ENCODE measurements around the gene CHODL.

The CHODL gene

DNA sequence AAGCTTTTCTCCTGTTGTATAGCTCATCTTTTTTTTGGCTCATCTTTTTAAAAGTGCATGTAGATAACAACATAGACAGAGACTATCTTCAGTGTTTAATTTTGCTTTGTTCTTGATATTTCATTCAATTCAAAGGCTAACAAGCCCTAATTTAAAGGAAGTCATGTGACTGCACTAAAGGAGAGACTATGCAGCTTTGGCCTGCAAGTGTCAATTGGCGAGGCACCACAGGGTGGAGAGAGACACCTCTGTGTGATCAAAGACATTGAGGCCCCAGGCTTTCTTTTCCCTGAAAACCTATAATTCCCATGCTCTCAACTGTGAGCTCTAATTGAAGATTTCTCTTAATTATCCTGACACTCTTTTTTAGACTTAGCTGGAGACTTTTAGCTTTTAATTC is 53.6 kb downstream of the CHODL start:
- DNase-seq (ENCODE audit: insufficient read length) (no peak), FAIRE-seq (no peak)
- TF ChIP-seq POLR2AphosphoS5 (IDR thresholded peaks at IDR 0.05; ENCODE audit: low read depth, low read length) (no peak), POLR2A (IDR thresholded peaks at IDR 0.05; ENCODE audit: low read depth, low read length) (no peak), TAF1 (IDR thresholded peaks at IDR 0.05; ENCODE audit: borderline replicate concordance, low read depth, low read length) (no peak)
